MCF 10A (cell line): ENCODE data around the gene CIPC. TPM values are rescaled to one million over a fixed set of nuclear protein-coding genes. Genes with fewer than 3 reads are reported as not detected.

ENCODE experiments used
- BruUV-seq: library from RNA; stranded (reverse); fragments of 400-500 nt; replicated peaks from 2 replicates; lab custom pipeline; 2021; lab: Mats Ljungman, UMichigan
- CTCF ChIA-PET: fragments of 300-600 bp; sonication (Branson Sonifier 250); formaldehyde crosslinking; extraction: SDS; loops from one replicate; lab custom pipeline; 2021; ENCODE audit warnings: antibody characterized with exemption, inconsistent platforms; lab: Yijun Ruan, JAX
- POLR2A ChIA-PET: fragments of 300-600, 350-650 bp; sonication (Branson Sonifier 250); formaldehyde crosslinking; extraction: SDS; loops from one replicate; lab custom pipeline; 2020; ENCODE audit warnings: antibody characterized with exemption, inconsistent platforms; lab: Yijun Ruan, JAX
- DNase-seq: peaks from one replicate; pipeline ENCODE4 v3.0.0-alpha.2; 2018; ENCODE audit not compliant: unreplicated experiment
- H3K27ac Mint-ChIP-seq: one replicate; pipeline ENCODE4 v1.8.0; 2022; ENCODE audit warnings: mild to moderate bottlenecking, low read depth, mixed read lengths; ENCODE audit not compliant: unreplicated experiment
- H3K27me3 Mint-ChIP-seq: one replicate; pipeline ENCODE4 v1.8.0; 2022; ENCODE audit warnings: mixed read lengths; ENCODE audit not compliant: insufficient read depth, unreplicated experiment
- H3K36me3 Mint-ChIP-seq: one replicate; pipeline ENCODE4 v1.8.0; 2022; ENCODE audit warnings: mild to moderate bottlenecking, moderate library complexity, mixed read lengths; ENCODE audit not compliant: insufficient read depth, unreplicated experiment
- H3K4me1 Mint-ChIP-seq: one replicate; pipeline ENCODE4 v1.8.0; 2022; ENCODE audit warnings: mixed read lengths; ENCODE audit not compliant: insufficient read depth, unreplicated experiment
- H3K4me3 Mint-ChIP-seq: one replicate; pipeline ENCODE4 v1.8.0; 2022; ENCODE audit warnings: mild to moderate bottlenecking, moderate library complexity, mixed read lengths; ENCODE audit not compliant: unreplicated experiment
- H3K9me3 Mint-ChIP-seq: one replicate; pipeline ENCODE4 v1.8.0; 2022; ENCODE audit warnings: mixed read lengths; ENCODE audit not compliant: unreplicated experiment
- CTCF ChIP-seq: fragments of 200-600 bp; IDR thresholded peaks from one replicate; pipeline ENCODE4 v1.8.0; 2022; ENCODE audit warnings: antibody characterized with exemption, mild to moderate bottlenecking; ENCODE audit not compliant: unreplicated experiment
- intact Hi-C: fragments of 100-400 bp; cut with micrococcal nuclease; formaldehyde crosslinking; loops from 2 replicates; pipeline ENCODE4 v1.14.1; 2022
- total RNA-seq: library from RNA; stranded (reverse); gene quantifications from 2 replicates; pipeline ENCODE4 v1.2.3, GENCODE V29; 2022

The CIPC gene
- total RNA-seq, 1 experiment from 2014 or later, result 9.7 TPM

DNA sequence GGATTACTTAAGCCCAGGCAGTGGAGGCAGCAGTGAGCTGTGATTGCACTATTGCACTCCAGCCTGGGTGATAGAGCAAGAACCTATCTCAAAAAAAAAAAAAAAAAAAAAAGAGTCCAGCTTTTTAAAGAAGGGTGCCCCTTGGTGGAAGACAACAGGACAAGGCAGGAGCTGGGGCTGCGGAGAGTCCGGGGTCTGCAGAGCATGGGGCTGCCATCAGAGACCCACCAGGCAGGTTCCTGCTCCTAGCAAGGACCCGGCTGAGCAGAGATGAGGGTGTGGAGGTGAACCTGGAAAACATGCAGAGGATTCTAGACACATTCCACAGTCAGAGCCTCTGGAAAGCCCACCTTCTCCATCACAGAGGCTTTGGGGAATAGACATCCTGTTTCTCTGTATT is 21.0 kb upstream of the CIPC start:
- no peaks in the 10 kb centered on the region for H3K27me3 Mint-ChIP-seq
- H3K27ac Mint-ChIP-seq, result peak overlapping the region; percentile 76
- POLR2A ChIA-PET, result interaction anchor here (0.5 to 1.9 kb wide), 3 partner anchors 10 to 136 kb away, joined by 3 to 13 read pairs (median 4); no protein-coding TSS in a partner anchor

DNA sequence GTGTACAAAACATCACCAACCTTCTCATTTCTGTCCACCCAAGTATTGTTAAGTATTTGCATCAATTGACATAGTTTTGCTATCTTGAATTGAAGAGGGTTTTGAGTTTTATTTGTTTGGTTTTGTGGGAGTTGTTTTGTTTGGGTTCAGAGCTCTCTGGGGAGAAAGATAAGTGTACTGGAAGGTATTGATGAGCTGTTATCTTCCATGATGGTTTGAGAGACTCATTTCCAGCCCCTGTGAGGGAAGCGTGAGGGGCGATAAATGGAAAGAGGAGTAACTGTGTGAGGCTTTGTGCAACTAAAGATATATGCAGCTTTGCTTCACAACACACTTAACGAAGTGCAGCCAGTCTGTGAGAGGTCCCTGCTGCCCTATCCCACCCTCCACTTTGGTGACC is 15.7 kb upstream of the CIPC start:
- no peak overlapping the region for H3K4me3 Mint-ChIP-seq
- no peaks in the 10 kb centered on the region for H3K36me3 Mint-ChIP-seq
- ChIA-PET CTCF (interaction anchor here (1.0 to 17.4 kb wide), 6 partner anchors 10 to 208 kb away, joined by 3 to 338 read pairs (median 8); no protein-coding TSS in a partner anchor), POLR2A (interaction anchor here (0.6 kb wide), 1 partner anchor 10 kb away, joined by 3 read pairs; no protein-coding TSS in a partner anchor)
- TF ChIP-seq CTCF, result no peak
- no peak overlapping the region for H3K27ac Mint-ChIP-seq
- no peak for DNase-seq
- intact Hi-C loops, result no loop called here
- BruUV-seq, result no TSS peak
- no peaks in the 10 kb centered on the region for H3K9me3 Mint-ChIP-seq
- H3K27me3 Mint-ChIP-seq, result no peaks in the 10 kb centered on the region
- H3K4me1 Mint-ChIP-seq, result no peaks in the 10 kb centered on the region

More for the DNA sequence above, 21.0 kb upstream of the CIPC start:
- no peak overlapping the region for H3K4me3 Mint-ChIP-seq
- no TSS peak for BruUV-seq
- TF ChIP-seq CTCF, result no peak
- H3K4me1 Mint-ChIP-seq, result peaks cover 13% of the 10 kb centered on the region
- H3K36me3 Mint-ChIP-seq, result no peaks in the 10 kb centered on the region
- no peaks in the 10 kb centered on the region for H3K9me3 Mint-ChIP-seq
- intact Hi-C loops, result no loop called here
- CTCF ChIA-PET, result interaction anchor here (1.0 to 11.2 kb wide), 7 partner anchors 7 to 201 kb away, joined by 3 to 523 read pairs (median 9); partner anchors contain the start of gene CIPC
- no peak for DNase-seq

GRCh38 chr14:77083082-77083481 is 15.0 kb upstream of the CIPC start:
- H3K9me3 Mint-ChIP-seq, result no peaks in the 10 kb centered on the region
- TF ChIP-seq CTCF, result no peak
- no peaks in the 10 kb centered on the region for H3K27me3 Mint-ChIP-seq
- no peak overlapping the region for H3K4me3 Mint-ChIP-seq
- H3K4me1 Mint-ChIP-seq, result peaks cover 6% of the 10 kb centered on the region
- H3K27ac Mint-ChIP-seq, result no peak overlapping the region
- intact Hi-C loops, result no loop called here
- BruUV-seq, result no TSS peak
- DNase-seq, result no peak
- ChIA-PET POLR2A (no interaction called here), CTCF (interaction anchor here (0.6 to 17.4 kb wide), 5 partner anchors 10 to 209 kb away, joined by 3 to 338 read pairs (median 12); no protein-coding TSS in a partner anchor)
- no peaks in the 10 kb centered on the region for H3K36me3 Mint-ChIP-seq

DNA sequence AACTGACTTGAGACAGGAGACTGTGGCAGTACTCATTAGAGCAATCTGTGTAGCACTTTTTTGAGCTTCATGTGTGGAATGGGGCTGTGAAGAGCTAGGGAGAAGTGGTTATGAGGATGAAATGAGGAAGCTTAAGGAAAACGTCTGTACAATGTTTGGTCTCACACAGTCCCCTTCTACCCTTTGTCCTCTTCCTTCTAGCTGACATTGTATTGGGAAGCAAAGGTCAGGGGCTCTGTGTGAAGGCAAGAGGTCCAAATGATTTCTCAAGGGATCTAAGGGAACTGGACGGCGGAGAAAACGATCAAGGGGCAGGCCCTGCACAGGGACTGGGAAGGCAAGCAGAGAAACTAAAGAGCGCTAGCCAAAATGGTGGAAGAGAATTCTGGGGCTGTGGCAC is 13.1 kb upstream of the CIPC start:
- CTCF ChIA-PET, result interaction anchor here (1.4 to 17.4 kb wide), 6 partner anchors 10 to 231 kb away, joined by 4 to 338 read pairs (median 18); no protein-coding TSS in a partner anchor

More for the DNA sequence above, 13.1 kb upstream of the CIPC start:
- intact Hi-C loops, result no loop called here
- no peak for TF ChIP-seq CTCF
- no peak overlapping the region for H3K4me3 Mint-ChIP-seq
- DNase-seq, result no peak
- no peaks in the 10 kb centered on the region for H3K36me3 Mint-ChIP-seq
- no peak overlapping the region for H3K27ac Mint-ChIP-seq
- POLR2A ChIA-PET, result interaction anchor here (1.1 to 1.7 kb wide), 2 partner anchors 13 to 212 kb away, joined by 4 to 5 read pairs; no protein-coding TSS in a partner anchor
- no peaks in the 10 kb centered on the region for H3K27me3 Mint-ChIP-seq
- BruUV-seq, result no TSS peak
- no peaks in the 10 kb centered on the region for H3K9me3 Mint-ChIP-seq
- H3K4me1 Mint-ChIP-seq, result peaks cover 6% of the 10 kb centered on the region
